Endothelial cell of umbilical vein (primary cell): Measurements from ENCODE around the gene ANKDD1B. TPM values are rescaled to one million over a fixed set of nuclear protein-coding genes. Genes with fewer than 3 reads are reported as not detected.

Experiments
- BruUV-seq: library from RNA; stranded (reverse); fragments of 400-500 nt; replicated peaks from 2 replicates; lab custom pipeline; 2021; lab: Mats Ljungman, UMichigan
- CTCF ChIA-PET: fragments of 300-600, 350-600 bp; sonication (Branson Sonifier 250); formaldehyde crosslinking; loops from one replicate; lab custom pipeline; 2021; ENCODE audit warnings: antibody characterized with exemption, inconsistent platforms; lab: Charles Lee
- POLR2A ChIA-PET: fragments of 300-600, 350-600 bp; sonication (Branson Sonifier 250); formaldehyde crosslinking; loops from one replicate; lab custom pipeline; 2021; ENCODE audit warnings: antibody characterized with exemption, inconsistent platforms; lab: Charles Lee
- DNase-seq: peaks from one replicate; pipeline ENCODE4 v3.0.0-alpha.2; 2011; ENCODE audit warnings: low read depth, low spot score
- FAIRE-seq: peaks from 2 replicates; lab custom pipeline; 2011; peaks lifted over from hg19 to GRCh38; lab: Jason Lieb, UNC
- H2AFZ ChIP-seq: 2 replicates; pipeline ENCODE4 v1.6.0; 2012; ENCODE audit warnings: low read depth, low read length, control low read depth, inconsistent platforms
- H3K27ac ChIP-seq: 2 replicates; pipeline ENCODE4 v1.5.1; 2011; ENCODE audit warnings: low read depth, mild to moderate bottlenecking, control low read depth, low read length, moderate library complexity; ENCODE audit not compliant: insufficient read depth
- H3K27me3 ChIP-seq, 2 experiments: 2 replicates each; pipeline versions ENCODE4 v1.6.0 to v1.6.1; 2011; ENCODE audit warnings: low read length in 2 of 2, mixed read lengths in 1 of 2; ENCODE audit not compliant: control insufficient read depth in 2 of 2, insufficient read depth in 2 of 2
- H3K36me3 ChIP-seq, 2 experiments: 2 replicates in 1 of 2; 3 replicates in 1 of 2; pipeline ENCODE4 v1.5.1; 2011; ENCODE audit warnings: low read length in 2 of 2, mild to moderate bottlenecking in 1 of 2, moderate library complexity in 1 of 2; ENCODE audit not compliant: control insufficient read depth in 2 of 2, insufficient read depth in 2 of 2; ENCODE audit errors: extremely low read depth in 1 of 2
- H3K4me1 ChIP-seq: 3 replicates; pipeline ENCODE4 v1.5.1; 2011; ENCODE audit warnings: mild to moderate bottlenecking, low read length; ENCODE audit not compliant: control insufficient read depth, insufficient read depth; ENCODE audit errors: extremely low read depth
- H3K4me2 ChIP-seq: 2 replicates; pipeline ENCODE4 v1.6.1; 2011; ENCODE audit warnings: low read length, control low read depth, mixed read lengths; ENCODE audit not compliant: insufficient read depth
- H3K4me3 ChIP-seq, 3 experiments: fragments of 200-600 bp in 1 of 3; sonication (generic), shearing (Covaris generic) in 1 of 3; replicated peaks in 1 of 3; 2 replicates each; pipeline ENCODE4 v1.5.1; 2011 to 2016; ENCODE audit warnings: control low read depth in 3 of 3, low read length in 3 of 3, mild to moderate bottlenecking in 2 of 3, inconsistent platforms in 1 of 3, low read depth in 1 of 3, moderate library complexity in 1 of 3; ENCODE audit not compliant: insufficient read depth in 1 of 3
- H3K79me2 ChIP-seq: 2 replicates; pipeline ENCODE4 v1.6.0; 2012; ENCODE audit warnings: low read length, inconsistent platforms; ENCODE audit not compliant: control insufficient read depth, insufficient read depth
- H3K9ac ChIP-seq: replicated peaks from 2 replicates; pipeline ENCODE3; 2011; ENCODE audit warnings: low read length, control low read depth; ENCODE audit not compliant: insufficient read depth; ENCODE audit errors: extremely low read depth
- H3K9me1 ChIP-seq: replicated peaks from 3 replicates; pipeline ENCODE4 v1.6.0; 2011; ENCODE audit warnings: mild to moderate bottlenecking, low read length; ENCODE audit not compliant: control insufficient read depth, insufficient read depth; ENCODE audit errors: extremely low read depth
- H3K9me3 ChIP-seq: replicated peaks from 2 replicates; pipeline ENCODE4 v1.5.1; 2012; ENCODE audit warnings: low read length, inconsistent platforms; ENCODE audit not compliant: control insufficient read depth, insufficient read depth
- H4K20me1 ChIP-seq: replicated peaks from 2 replicates; pipeline ENCODE3; 2011; ENCODE audit warnings: mild to moderate bottlenecking, low read length; ENCODE audit not compliant: control insufficient read depth, insufficient read depth; ENCODE audit errors: extremely low read depth
- EZH2 ChIP-seq: IDR thresholded peaks from 2 replicates; pipeline ENCODE4 v1.6.1; 2012; ENCODE audit warnings: borderline replicate concordance, low read depth, mild to moderate bottlenecking, moderate library complexity, low read length, inconsistent platforms; ENCODE audit not compliant: severe bottlenecking
- FOS ChIP-seq: IDR thresholded peaks from 2 replicates; pipeline ENCODE4 v1.6.1; 2011; ENCODE audit warnings: mild to moderate bottlenecking, low read length, moderate library complexity, borderline replicate concordance; ENCODE audit not compliant: insufficient read depth
- GATA2 ChIP-seq: IDR thresholded peaks from 2 replicates; pipeline ENCODE4 v1.7.0; 2011; ENCODE audit warnings: low read depth, mild to moderate bottlenecking, moderate library complexity, mixed read lengths, low read length; ENCODE audit not compliant: insufficient read length, insufficient read depth
- JUN ChIP-seq: IDR thresholded peaks from 2 replicates; pipeline ENCODE4 v1.6.1; 2011; ENCODE audit warnings: borderline replicate concordance, low read depth; ENCODE audit not compliant: insufficient read length, insufficient read depth
- MAX ChIP-seq: IDR thresholded peaks from 2 replicates; pipeline ENCODE4 v1.6.1; 2011; ENCODE audit not compliant: insufficient read depth, insufficient read length
- MYC ChIP-seq: IDR thresholded peaks from one replicate; pipeline ENCODE4 v1.6.1; 2011; ENCODE audit warnings: mild to moderate bottlenecking, low read depth, low read length
- POLR2A ChIP-seq: IDR thresholded peaks from 2 replicates; pipeline ENCODE4 v1.6.1; 2012; ENCODE audit warnings: low read depth, mild to moderate bottlenecking, control low read depth, low read length
- POLR2AphosphoS5 ChIP-seq: IDR thresholded peaks from 2 replicates; pipeline ENCODE4 v1.6.1; 2012; ENCODE audit warnings: low read depth, mild to moderate bottlenecking, control low read depth, low read length, moderate library complexity; ENCODE audit not compliant: insufficient read depth
- dilution Hi-C: fragments of 300-500 bp; cut with MboI; formaldehyde crosslinking; loops from one replicate; pipeline ENCODE4 v1.15.0; 2019; ENCODE audit warnings: low sequenced_read_pairs; ENCODE audit not compliant: extremely low pct_ligation_motif_present
- intact Hi-C: fragments of 100-400 bp; cut with micrococcal nuclease; formaldehyde crosslinking; loops from one replicate; pipeline ENCODE4 v1.10.0; 2022
- polyA plus RNA-seq, 4 experiments: library from polyadenylated mRNA; depleted of rRNA in 3 of 4; stranded (reverse) in 3 of 4; unstranded in 1 of 4; fragments of >200 nt; gene quantifications; 2 replicates each; pipeline versions ENCODE4 v1.2.1 to v1.2.3, GENCODE V29; 2011 to 2012; ENCODE audit warnings: missing spikeins in 1 of 4
- total RNA-seq: library from RNA; stranded (reverse); gene quantifications from 2 replicates; pipeline ENCODE4 v1.2.3, GENCODE V29; 2021
- TF ChIP-seq, protein P1 (sequence below), 2 donors: IDR thresholded peaks; 1 replicate in 1 of 2; 2 replicates in 1 of 2; pipeline ENCODE4 v1.5.1; 2011; ENCODE audit warnings: low read length in 2 of 2, mild to moderate bottlenecking in 2 of 2, moderate library complexity in 2 of 2, control low read depth in 1 of 2, inconsistent platforms in 1 of 2, low read depth in 1 of 2; ENCODE audit not compliant: insufficient read depth in 1 of 2; ENCODE audit errors: extremely low read depth in 1 of 2

The ANKDD1B gene
- total and polyA plus RNA-seq, 2 donors (not counting 3 experiments of a cell fraction or from before 2014, with no cell fraction given) = 0.15 to 0.71 TPM

DNA sequence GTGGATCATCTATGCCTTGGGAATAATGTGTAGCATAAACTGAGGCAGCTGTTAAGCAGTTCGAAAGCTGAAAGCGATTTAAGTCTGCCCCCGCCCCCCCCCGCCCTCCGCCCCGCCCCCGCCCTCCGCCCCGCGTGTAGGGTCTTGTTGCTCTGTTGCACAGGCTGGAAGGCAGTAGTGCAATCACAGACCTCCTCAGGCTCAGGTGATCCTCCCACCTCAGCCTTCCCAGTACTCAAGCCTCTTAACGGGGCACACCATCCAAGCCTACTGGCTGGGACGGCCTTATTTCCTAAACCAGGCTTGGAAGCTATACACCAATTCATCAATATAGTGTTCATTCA is 945 bp downstream of the ANKDD1B start:
- TF ChIP-seq FOS (no peak), POLR2AphosphoS5 (no peak), MAX (no peak), EZH2 (no peak), POLR2A (no peak), JUN (no peak), GATA2 (no peak), MYC (no peak)
- TF ChIP-seq, protein P1, sequence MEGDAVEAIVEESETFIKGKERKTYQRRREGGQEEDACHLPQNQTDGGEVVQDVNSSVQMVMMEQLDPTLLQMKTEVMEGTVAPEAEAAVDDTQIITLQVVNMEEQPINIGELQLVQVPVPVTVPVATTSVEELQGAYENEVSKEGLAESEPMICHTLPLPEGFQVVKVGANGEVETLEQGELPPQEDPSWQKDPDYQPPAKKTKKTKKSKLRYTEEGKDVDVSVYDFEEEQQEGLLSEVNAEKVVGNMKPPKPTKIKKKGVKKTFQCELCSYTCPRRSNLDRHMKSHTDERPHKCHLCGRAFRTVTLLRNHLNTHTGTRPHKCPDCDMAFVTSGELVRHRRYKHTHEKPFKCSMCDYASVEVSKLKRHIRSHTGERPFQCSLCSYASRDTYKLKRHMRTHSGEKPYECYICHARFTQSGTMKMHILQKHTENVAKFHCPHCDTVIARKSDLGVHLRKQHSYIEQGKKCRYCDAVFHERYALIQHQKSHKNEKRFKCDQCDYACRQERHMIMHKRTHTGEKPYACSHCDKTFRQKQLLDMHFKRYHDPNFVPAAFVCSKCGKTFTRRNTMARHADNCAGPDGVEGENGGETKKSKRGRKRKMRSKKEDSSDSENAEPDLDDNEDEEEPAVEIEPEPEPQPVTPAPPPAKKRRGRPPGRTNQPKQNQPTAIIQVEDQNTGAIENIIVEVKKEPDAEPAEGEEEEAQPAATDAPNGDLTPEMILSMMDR (IDR thresholded peaks at IDR 0.05; ENCODE audit: extremely low read depth in 1 of 2, insufficient read depth in 1 of 2, low read depth in 1 of 2, low read length in 2 of 2) = no peak
- Histone ChIP-seq H4K20me1 (no peaks in the 10 kb centered on the region), H3K9me3 (no peaks in the 10 kb centered on the region), H3K9ac (no peak overlapping the region), H3K79me2 (no peaks in the 10 kb centered on the region), H3K4me3 (peak overlapping the region in 1 of 3 experiments; percentile 70), H3K36me3 (no peaks in the 10 kb centered on the region), H2AFZ (no peak overlapping the region), H3K4me2 (peak overlapping the region; percentile 93), H3K27ac (no peak overlapping the region), H3K4me1 (peaks cover 11% of the 10 kb centered on the region), H3K9me1 (no peaks in the 10 kb centered on the region), H3K27me3 (no peaks in the 10 kb centered on the region)
- dilution Hi-C loops (no loop called here), intact Hi-C loops (no loop called here)
- CTCF ChIA-PET = interaction anchor here (1.0 to 1.3 kb wide), 3 partner anchors 55 to 69 kb away, joined by 3 to 10 read pairs (median 3); no protein-coding TSS in a partner anchor
- POLR2A ChIA-PET = no interaction called here
- DNase-seq (no peak), FAIRE-seq (no peak)
- no TSS peak for BruUV-seq
